DND-41 (cell line): ENCODE data around the gene DNAJC6.

Experiments
- ATAC-seq: fragments of 200-7000 bp; cut with Tn5 transposase; 3 replicates; pipeline ENCODE4 v1.9.1; 2021; ENCODE audit warnings: low read depth; ENCODE audit not compliant: insufficient read depth
- DNase-seq: peaks from one replicate; pipeline ENCODE4 v3.0.0-alpha.2; 2020
- H2AFZ ChIP-seq: 2 replicates; pipeline ENCODE4 v1.6.0; 2012; ENCODE audit warnings: low read depth, low read length
- H3K27ac ChIP-seq: 2 replicates; pipeline ENCODE4 v1.5.1; 2012; ENCODE audit warnings: low read length, inconsistent platforms
- H3K27me3 ChIP-seq: fragments of 200-600 bp; sonication (generic); 2 replicates; pipeline ENCODE4 v1.6.0; 2012; ENCODE audit warnings: low read length, mild to moderate bottlenecking, inconsistent platforms; ENCODE audit not compliant: insufficient read depth, poor library complexity
- H3K36me3 ChIP-seq: 2 replicates; pipeline ENCODE4 v1.5.1; 2012; ENCODE audit warnings: low read length, inconsistent platforms; ENCODE audit not compliant: insufficient read depth
- H3K4me1 ChIP-seq: 2 replicates; pipeline ENCODE4 v1.5.1; 2012; ENCODE audit warnings: mild to moderate bottlenecking, low read length; ENCODE audit not compliant: insufficient read depth
- H3K4me2 ChIP-seq: 2 replicates; pipeline ENCODE4 v1.6.0; 2012; ENCODE audit warnings: mild to moderate bottlenecking, moderate library complexity, low read length, inconsistent platforms; ENCODE audit not compliant: insufficient read depth
- H3K4me3 ChIP-seq, 2 experiments: fragments of 200-600 bp in 1 of 2; shearing (Covaris generic) in 1 of 2; 2 replicates each; pipeline ENCODE4 v1.5.1; 2012 to 2016; ENCODE audit warnings: inconsistent platforms in 2 of 2, low read length in 2 of 2, mild to moderate bottlenecking in 2 of 2, low read depth in 1 of 2, moderate library complexity in 1 of 2
- H3K79me2 ChIP-seq: 2 replicates; pipeline ENCODE4 v1.6.0; 2012; ENCODE audit warnings: low read length, inconsistent platforms; ENCODE audit not compliant: insufficient read depth
- H3K9ac ChIP-seq: 2 replicates; pipeline ENCODE4 v1.6.0; 2012; ENCODE audit warnings: low read depth, mild to moderate bottlenecking, inconsistent platforms, low read length, moderate library complexity
- H3K9me3 ChIP-seq: 2 replicates; pipeline ENCODE4 v1.5.1; 2012; ENCODE audit warnings: low read length, moderate library complexity, mild to moderate bottlenecking, inconsistent platforms; ENCODE audit not compliant: insufficient read depth, severe bottlenecking
- H4K20me1 ChIP-seq: 2 replicates; pipeline ENCODE4 v1.6.0; 2012; ENCODE audit warnings: low read length; ENCODE audit not compliant: insufficient read depth
- CTCF ChIP-seq: IDR thresholded peaks from 2 replicates; pipeline ENCODE4 v1.5.1; 2012; ENCODE audit warnings: borderline replicate concordance, low read length, moderate library complexity, mild to moderate bottlenecking; ENCODE audit not compliant: poor library complexity, severe bottlenecking; ENCODE audit errors: extremely low read depth
- EZH2 ChIP-seq: IDR thresholded peaks from 3 replicates; pipeline ENCODE4 v1.6.1; 2012; ENCODE audit warnings: borderline replicate concordance, low read depth, mild to moderate bottlenecking, moderate library complexity, low read length, inconsistent platforms; ENCODE audit not compliant: severe bottlenecking

Gene DNAJC6

GRCh38 chr1:65362545-65362944 lies 53.2 kb downstream of the DNAJC6 start:
- Histone ChIP-seq H3K27me3 (no peaks in the 10 kb centered on the region), H3K4me3 (no peak overlapping the region), H3K9me3 (no peaks in the 10 kb centered on the region), H3K36me3 (no peaks in the 10 kb centered on the region; the same call in 1 of the 2 replicates), H2AFZ (no peak overlapping the region), H3K27ac (no peak overlapping the region), H3K79me2 (no peaks in the 10 kb centered on the region), H3K9ac (no peak overlapping the region), H3K4me2 (no peak overlapping the region), H4K20me1 (no peaks in the 10 kb centered on the region), H3K4me1 (no peaks in the 10 kb centered on the region)
- no peak for TF ChIP-seq EZH2
- TF ChIP-seq CTCF: no peak
- ATAC-seq: no peak
- no peak for DNase-seq

GRCh38 chr1:65363484-65363883 lies 54.1 kb downstream of the DNAJC6 start:
- no peak overlapping the region for H3K4me3 ChIP-seq
- no peak overlapping the region for H3K4me2 ChIP-seq
- H4K20me1 ChIP-seq: no peaks in the 10 kb centered on the region
- TF ChIP-seq CTCF (no peak), EZH2 (no peak)
- no peak overlapping the region for H3K9ac ChIP-seq
- DNase-seq: no peak
- no peak for ATAC-seq
- H3K27me3 ChIP-seq: no peaks in the 10 kb centered on the region
- no peaks in the 10 kb centered on the region for H3K9me3 ChIP-seq
- H2AFZ ChIP-seq: no peak overlapping the region
- no peaks in the 10 kb centered on the region for H3K79me2 ChIP-seq
- H3K4me1 ChIP-seq: no peaks in the 10 kb centered on the region
- H3K27ac ChIP-seq: no peak overlapping the region
- H3K36me3 ChIP-seq: no peaks in the 10 kb centered on the region; the same call in 1 of the 2 replicates

- Histone ChIP-seq H3K27ac (no peak overlapping the region), H3K9ac (no peak overlapping the region), H3K4me3 (no peak overlapping the region), H3K79me2 (no peaks in the 10 kb centered on the region), H3K9me3 (no peaks in the 10 kb centered on the region), H3K36me3 (no peaks in the 10 kb centered on the region; the same call in 1 of the 2 replicates), H4K20me1 (no peaks in the 10 kb centered on the region), H3K4me2 (no peak overlapping the region), H3K4me1 (no peaks in the 10 kb centered on the region), H3K27me3 (no peaks in the 10 kb centered on the region), H2AFZ (no peak overlapping the region)
- TF ChIP-seq CTCF (no peak), EZH2 (no peak)
- DNase-seq (no peak), ATAC-seq (no peak)
These were observed 59.1 kb downstream of the DNAJC6 start for GRCh38 chr1:65368403-65368802.

GRCh38 chr1:65371544-65371943 lies 62.2 kb downstream of the DNAJC6 start:
- no peak for DNase-seq

More at GRCh38 chr1:65371544-65371943, 62.2 kb downstream of the DNAJC6 start:
- Histone ChIP-seq H2AFZ (no peak overlapping the region), H3K9me3 (no peaks in the 10 kb centered on the region), H3K4me1 (no peaks in the 10 kb centered on the region), H3K4me2 (no peak overlapping the region), H4K20me1 (no peaks in the 10 kb centered on the region), H3K4me3 (no peak overlapping the region), H3K27ac (no peak overlapping the region), H3K27me3 (no peaks in the 10 kb centered on the region), H3K36me3 (no peaks in the 10 kb centered on the region), H3K79me2 (no peaks in the 10 kb centered on the region), H3K9ac (no peak overlapping the region)
- ATAC-seq: no peak
- TF ChIP-seq EZH2 (no peak), CTCF (no peak)
